ENCODE measurements around the gene GPX2. TPM values are rescaled to one million over a fixed set of nuclear protein-coding genes. Genes with fewer than 3 reads are reported as not detected.

GPX2 gene
- polyA plus RNA-seq, 1 donor from 2014 or later = not detected

- Histone ChIP-seq H3K79me2 (replicated peaks; ENCODE audit: insufficient read depth, low read length) (no peaks in the 10 kb centered on the region), H3K27me3 (ENCODE audit: insufficient read depth, low read depth, low read length) (no peaks in the 10 kb centered on the region), H4K20me1 (ENCODE audit: insufficient read depth) (no peaks in the 10 kb centered on the region), H3K9me3 (ENCODE audit: low read length) (no peaks in the 10 kb centered on the region), H3F3A (ENCODE audit: insufficient read depth, low read length, poor library complexity, severe bottlenecking) (no peaks in the 10 kb centered on the region), H3K9me2 (ENCODE audit: insufficient read depth, low read length) (no peaks in the 10 kb centered on the region), H3K27ac (ENCODE audit: low read length) (no peak overlapping the region), H3K4me2 (ENCODE audit: low read length) (no peak overlapping the region), H3K4me3 (ENCODE audit: low read length) (no peak overlapping the region), H3K36me3 (ENCODE audit: insufficient read depth, low read length) (no peaks in the 10 kb centered on the region), H2AFZ (ENCODE audit: low read depth, low read length) (no peak overlapping the region), H3K9ac (ENCODE audit: low read length) (no peak overlapping the region)
- TF ChIP-seq MXI1 (conservative IDR thresholded peaks at IDR 0.05; ENCODE audit: poor library complexity, severe bottlenecking) (no peak), EZH2 (IDR thresholded peaks at IDR 0.05; ENCODE audit: borderline replicate concordance, insufficient read depth, low read length, poor library complexity, severe bottlenecking) (no peak), POLR2AphosphoS5 (IDR thresholded peaks at IDR 0.05) (no peak), TAF1 (IDR thresholded peaks at IDR 0.05; ENCODE audit: low read depth) (no peak), EP300 (conservative IDR thresholded peaks at IDR 0.05; ENCODE audit: poor library complexity, severe bottlenecking) (no peak), RAD21 (conservative IDR thresholded peaks at IDR 0.05) (no peak), REST (IDR thresholded peaks at IDR 0.05; ENCODE audit: borderline replicate concordance) (no peak), SMC3 (conservative IDR thresholded peaks at IDR 0.05; ENCODE audit: poor library complexity) (no peak), CTCF (IDR thresholded peaks at IDR 0.05; ENCODE audit: poor library complexity, severe bottlenecking) (no peak)
Measured at GRCh38 chr14:64973826-64974225, 31.3 kb upstream of the GPX2 start.

- H3K4me2 ChIP-seq (ENCODE audit: low read length) = no peak overlapping the region
- no peaks in the 10 kb centered on the region for H3F3A ChIP-seq (ENCODE audit: insufficient read depth, low read length, poor library complexity, severe bottlenecking)
- H2AFZ ChIP-seq (ENCODE audit: low read depth, low read length) = no peak overlapping the region
- no peaks in the 10 kb centered on the region for H3K27me3 ChIP-seq (ENCODE audit: insufficient read depth, low read depth, low read length)
- peak overlapping the region; percentile 71 for H3K4me3 ChIP-seq (ENCODE audit: low read length)
- no peak overlapping the region for H3K9ac ChIP-seq (ENCODE audit: low read length)
- H3K79me2 ChIP-seq (replicated peaks; ENCODE audit: insufficient read depth, low read length) = no peaks in the 10 kb centered on the region
- no peaks in the 10 kb centered on the region for H3K9me3 ChIP-seq (ENCODE audit: low read length)
- H4K20me1 ChIP-seq (ENCODE audit: insufficient read depth) = no peaks in the 10 kb centered on the region
- no peaks in the 10 kb centered on the region for H3K36me3 ChIP-seq (ENCODE audit: insufficient read depth, low read length)
- H3K27ac ChIP-seq (ENCODE audit: low read length) = no peak overlapping the region
- no peak for TF ChIP-seq EP300 (conservative IDR thresholded peaks at IDR 0.05; ENCODE audit: poor library complexity, severe bottlenecking)
- TF ChIP-seq TAF1 (IDR thresholded peaks at IDR 0.05; ENCODE audit: low read depth) = no peak
- TF ChIP-seq SMC3 (conservative IDR thresholded peaks at IDR 0.05; ENCODE audit: poor library complexity) = no peak
- TF ChIP-seq MXI1 (conservative IDR thresholded peaks at IDR 0.05; ENCODE audit: poor library complexity, severe bottlenecking) = no peak
- TF ChIP-seq RAD21 (conservative IDR thresholded peaks at IDR 0.05) = no peak
- no peak for TF ChIP-seq CTCF (IDR thresholded peaks at IDR 0.05; ENCODE audit: poor library complexity, severe bottlenecking)
- TF ChIP-seq POLR2AphosphoS5 (IDR thresholded peaks at IDR 0.05) = no peak
- H3K9me2 ChIP-seq (ENCODE audit: insufficient read depth, low read length) = no peaks in the 10 kb centered on the region
Measured at GRCh38 chr14:64973026-64973442, 30.5 kb upstream of the GPX2 start.
